HG03060 (cell line): ENCODE measurements around the gene CD164L2.

Source experiments
- ATAC-seq: cut with Tn5 transposase; IDR thresholded peaks from one replicate; pipeline ENCODE4 v1.9.1; 2021; ENCODE audit warnings: low read depth, moderate number of reproducible peaks; ENCODE audit not compliant: unreplicated experiment

The CD164L2 gene

DNA sequence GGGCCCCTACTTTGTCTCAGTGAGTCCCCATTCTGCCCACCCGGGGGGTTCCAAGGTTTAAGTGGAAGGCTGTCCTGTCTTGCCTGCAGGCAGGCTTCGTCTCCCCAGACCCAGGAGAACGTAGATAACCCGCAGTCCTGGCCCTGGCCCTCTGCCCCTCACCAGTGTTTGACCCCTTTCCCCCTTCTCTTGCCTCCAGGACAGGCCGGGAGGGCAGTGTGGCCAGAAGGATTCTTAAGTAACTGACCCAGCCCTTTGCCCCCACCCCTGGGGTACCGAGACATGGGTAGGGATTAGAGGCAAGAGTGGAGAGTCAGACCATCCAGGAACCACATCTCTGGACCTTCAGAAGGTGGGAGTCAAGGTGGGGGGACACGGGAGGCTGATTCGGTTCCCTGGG is 52.3 kb downstream of the CD164L2 start:
- ATAC-seq, result no peak
